Gastrocnemius medialis (tissue), 4 donors: Measurements from ENCODE around the gene DBN1. TPM values are rescaled to one million over a fixed set of nuclear protein-coding genes. Genes with fewer than 3 reads are reported as not detected.

Experiments
- ATAC-seq, 2 donors: fragments of 150-250 bp; one replicate each; pipeline ENCODE4 v1.9.1; 2016
- DNase-seq, 2 donors: peaks; one replicate each; pipeline ENCODE4 v3.0.0-alpha.2; 2019
- H3K27ac ChIP-seq, 4 donors: fragments of 200-600 bp; sonication (generic); 1 replicate in 1 of 4; 2 replicates in 3 of 4; pipeline ENCODE4 v1.5.1; 2016 to 2018; ENCODE audit warnings: mild to moderate bottlenecking in 2 of 4, moderate library complexity in 1 of 4
- H3K27me3 ChIP-seq, 3 donors: fragments of 200-600 bp; sonication (generic) in 2 of 3; 1 replicate in 1 of 3; 2 replicates in 2 of 3; pipeline versions ENCODE4 v1.5.1 to v1.6.0; 2016 to 2019; ENCODE audit warnings: mild to moderate bottlenecking in 1 of 3, moderate library complexity in 1 of 3
- H3K36me3 ChIP-seq, 2 donors: fragments of 200-600 bp; sonication (generic) in 1 of 2; one replicate each; pipeline ENCODE4 v1.5.1; 2017 to 2018
- H3K4me1 ChIP-seq, 2 donors: fragments of 200-600 bp; sonication (generic) in 1 of 2; one replicate each; pipeline ENCODE4 v1.5.1; 2016 to 2017; ENCODE audit warnings: mild to moderate bottlenecking in 2 of 2
- H3K4me3 ChIP-seq, 4 donors: fragments of 200-600 bp; sonication (generic) in 3 of 4; 1 replicate in 1 of 4; 2 replicates in 3 of 4; pipeline ENCODE4 v1.5.1; 2016 to 2019; ENCODE audit warnings: mild to moderate bottlenecking in 2 of 4
- H3K9me3 ChIP-seq, 3 donors: fragments of 200-600 bp; sonication (generic) in 2 of 3; 1 replicate in 1 of 3; 2 replicates in 2 of 3; pipeline ENCODE4 v1.5.1; 2016 to 2019
- POLR2A ChIP-seq, 2 donors: fragments of 450-650 bp; IDR thresholded peaks; one replicate each; pipeline ENCODE4 v1.6.1; 2017; ENCODE audit warnings: antibody characterized with exemption in 2 of 2, mild to moderate bottlenecking in 2 of 2, moderate library complexity in 2 of 2
- in situ Hi-C, 4 donors: fragments of 200-750 bp; cut with MboI; loops; one replicate each; pipeline versions ENCODE4 v1.15.0 to v1.8.0; 2017; ENCODE audit warnings: low sequenced_read_pairs in 4 of 4
- intact Hi-C: fragments of 100-400 bp; cut with DNase I; formaldehyde crosslinking; loops from one replicate; pipeline ENCODE4 v1.15.1; 2023; ENCODE audit warnings: low total_unique reads
- total RNA-seq, 4 donors: library from RNA; depleted of rRNA; stranded (reverse); fragments of >200 nt; gene quantifications; one replicate each; pipeline versions ENCODE4 v1.1.0 to v1.2.3, GENCODE V29; 2016
- TF ChIP-seq, protein P1 (sequence below), 5 experiments: fragments of 450-650 bp in 3 of 5; fragments of 200-600 bp in 2 of 5; sonication (generic) in 2 of 5; IDR thresholded peaks in 4 of 5; conservative IDR thresholded peaks in 1 of 5; 1 replicate in 4 of 5; 2 replicates in 1 of 5; pipeline ENCODE4 v1.5.1; 2016 to 2019; ENCODE audit warnings: antibody characterized with exemption in 5 of 5, mild to moderate bottlenecking in 3 of 5, moderate library complexity in 3 of 5

The DBN1 gene
- total RNA-seq, 4 donors from 2014 or later: 16.3 to 27.5 (median 23.2) TPM

DNA sequence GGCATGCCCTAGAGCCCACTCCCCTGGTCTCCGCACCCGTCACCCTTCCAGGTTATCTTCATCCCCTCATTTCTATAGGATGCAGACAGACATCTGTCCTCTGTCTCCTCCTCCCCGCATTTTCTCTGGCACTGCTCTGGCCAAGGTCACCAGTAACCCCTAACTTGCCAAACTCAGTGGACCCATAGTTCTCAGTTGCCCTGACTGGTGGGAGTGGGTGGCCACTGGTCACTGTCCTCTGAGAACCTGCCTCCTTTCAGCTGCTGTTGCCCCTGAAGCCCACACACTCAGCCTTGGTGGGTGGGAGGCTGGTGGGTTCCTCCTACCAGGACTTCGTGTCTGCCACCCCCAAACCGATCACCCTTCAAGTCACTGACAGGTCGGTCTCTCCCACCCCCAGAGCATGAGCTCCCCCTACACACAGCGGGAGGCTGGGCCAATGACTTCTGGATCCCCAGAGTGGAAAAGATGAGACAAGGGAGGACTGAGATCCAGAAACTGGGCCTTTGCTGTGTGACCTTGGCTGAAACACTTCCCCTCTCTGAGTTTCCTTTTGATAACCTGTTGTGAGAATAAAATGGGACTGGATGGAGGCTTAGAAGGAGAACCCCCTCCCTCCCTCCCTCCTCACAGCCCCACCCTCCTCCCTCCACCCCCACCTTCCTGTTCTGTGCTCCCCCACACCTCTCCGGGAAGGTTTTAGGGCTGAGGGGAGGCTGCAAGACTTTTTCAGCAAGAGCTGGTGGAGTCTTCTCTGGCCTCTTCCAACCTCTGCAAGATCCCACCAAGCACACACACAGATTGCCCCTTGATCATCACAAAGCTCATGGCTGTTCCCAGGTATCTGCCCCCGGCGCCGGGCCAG, 2.4 kb upstream of the DBN1 start:
- Histone ChIP-seq H3K36me3 (no peaks in the 10 kb centered on the region), H3K9me3 (no peaks in the 10 kb centered on the region), H3K27ac (no peak overlapping the region), H3K27me3 (peaks cover 0 to 4% (median 0%) of the 10 kb centered on the region in 3 donors), H3K4me3 (no peak overlapping the region), H3K4me1 (peaks cover 42% of the 10 kb centered on the region in 2 donors)
- in situ Hi-C loops (no loop called here), intact Hi-C loops (no loop called here)
- DNase-seq: no peak
- TF ChIP-seq, protein P1, sequence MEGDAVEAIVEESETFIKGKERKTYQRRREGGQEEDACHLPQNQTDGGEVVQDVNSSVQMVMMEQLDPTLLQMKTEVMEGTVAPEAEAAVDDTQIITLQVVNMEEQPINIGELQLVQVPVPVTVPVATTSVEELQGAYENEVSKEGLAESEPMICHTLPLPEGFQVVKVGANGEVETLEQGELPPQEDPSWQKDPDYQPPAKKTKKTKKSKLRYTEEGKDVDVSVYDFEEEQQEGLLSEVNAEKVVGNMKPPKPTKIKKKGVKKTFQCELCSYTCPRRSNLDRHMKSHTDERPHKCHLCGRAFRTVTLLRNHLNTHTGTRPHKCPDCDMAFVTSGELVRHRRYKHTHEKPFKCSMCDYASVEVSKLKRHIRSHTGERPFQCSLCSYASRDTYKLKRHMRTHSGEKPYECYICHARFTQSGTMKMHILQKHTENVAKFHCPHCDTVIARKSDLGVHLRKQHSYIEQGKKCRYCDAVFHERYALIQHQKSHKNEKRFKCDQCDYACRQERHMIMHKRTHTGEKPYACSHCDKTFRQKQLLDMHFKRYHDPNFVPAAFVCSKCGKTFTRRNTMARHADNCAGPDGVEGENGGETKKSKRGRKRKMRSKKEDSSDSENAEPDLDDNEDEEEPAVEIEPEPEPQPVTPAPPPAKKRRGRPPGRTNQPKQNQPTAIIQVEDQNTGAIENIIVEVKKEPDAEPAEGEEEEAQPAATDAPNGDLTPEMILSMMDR (IDR thresholded peaks at IDR 0.05 in 4 of 5, conservative IDR thresholded peaks at IDR 0.05 in 1 of 5): no peak
- no peak for TF ChIP-seq POLR2A (IDR thresholded peaks at IDR 0.05)
- ATAC-seq: no peak

DNA sequence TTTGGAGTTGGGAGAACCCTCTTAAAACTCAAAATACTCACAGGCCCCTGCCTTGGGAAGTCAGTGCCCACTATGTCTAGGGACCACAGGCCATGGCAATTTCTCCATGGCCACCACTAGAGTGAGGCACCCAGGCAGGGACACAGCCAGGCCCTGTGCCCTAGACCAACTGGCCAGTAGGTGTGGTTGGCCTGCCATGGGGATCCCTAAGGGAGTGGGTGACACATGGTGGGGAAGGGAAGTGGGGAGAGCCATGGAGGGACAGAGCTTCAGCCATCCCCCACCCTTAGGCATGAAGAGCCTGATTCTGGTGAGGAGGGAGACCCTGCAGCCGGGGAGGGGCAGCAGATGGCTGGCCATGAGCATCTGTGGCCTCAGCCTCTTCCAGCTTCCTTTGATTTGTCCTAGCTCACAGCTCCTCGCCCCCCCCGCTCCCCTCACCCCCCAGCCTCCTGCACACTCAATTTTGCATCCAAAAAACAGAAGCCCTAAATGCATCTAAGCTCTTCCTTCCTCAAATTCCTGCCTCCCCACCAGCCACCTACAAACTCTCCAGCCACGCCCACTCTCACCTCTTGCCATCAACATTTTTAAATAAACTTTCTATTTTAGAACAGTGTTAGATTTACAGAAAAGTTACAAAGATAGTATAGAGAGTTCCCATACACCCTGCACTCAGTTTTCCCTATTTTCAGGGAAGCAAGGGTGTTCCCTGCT, 1.6 kb upstream of the DBN1 start:
- no peaks in the 10 kb centered on the region for H3K9me3 ChIP-seq
- intact Hi-C loops (no loop called here), in situ Hi-C loops (no loop called here)
- no peak for DNase-seq
- peaks cover 0 to 4% (median 0%) of the 10 kb centered on the region in 3 donors for H3K27me3 ChIP-seq
- TF ChIP-seq, protein P1 (IDR thresholded peaks at IDR 0.05 in 4 of 5, conservative IDR thresholded peaks at IDR 0.05 in 1 of 5): no peak
- TF ChIP-seq POLR2A (IDR thresholded peaks at IDR 0.05): no peak
- H3K4me1 ChIP-seq: peaks cover 35 to 36% of the 10 kb centered on the region in 2 donors
- no peak overlapping the region for H3K4me3 ChIP-seq
- peak overlapping the region in 3 of 4 donors; percentile 62 to 71 (median 69) for H3K27ac ChIP-seq
- no peaks in the 10 kb centered on the region for H3K36me3 ChIP-seq
- no peak for ATAC-seq

DNA sequence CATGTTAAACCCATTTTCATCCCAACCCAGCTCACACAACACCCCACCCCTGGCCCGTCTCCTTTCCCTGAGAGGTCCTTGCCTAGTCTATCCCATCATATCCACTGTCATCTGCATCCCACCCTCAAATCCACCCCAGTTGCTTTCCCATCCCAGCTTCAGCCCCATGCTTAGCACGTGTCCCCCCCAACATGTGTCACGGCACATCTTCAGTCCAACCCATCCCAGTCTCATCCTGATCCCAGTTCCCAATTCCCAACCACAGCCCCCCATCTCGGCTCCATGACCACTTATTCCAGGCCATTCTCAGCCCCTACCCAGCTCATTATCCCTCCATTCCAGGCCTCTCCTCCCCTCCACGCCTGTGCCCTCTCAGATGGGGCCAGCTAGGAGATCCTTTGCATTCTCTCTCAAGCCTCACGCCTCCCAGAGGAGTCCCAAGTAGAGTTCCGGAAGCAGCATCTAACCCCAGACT, 605 bp upstream of the DBN1 start:
- H3K36me3 ChIP-seq: no peaks in the 10 kb centered on the region
- peak overlapping the region; percentile 62 to 79 (median 70) for H3K27ac ChIP-seq
- ATAC-seq: no peak
- H3K4me3 ChIP-seq: peak overlapping the region in 2 of 4 donors; percentile 62 to 69
- H3K9me3 ChIP-seq: no peaks in the 10 kb centered on the region
- H3K4me1 ChIP-seq: peaks cover 25 to 27% of the 10 kb centered on the region in 2 donors
- no peak for DNase-seq
- in situ Hi-C loops: no loop called here
- intact Hi-C loops: no loop called here
- TF ChIP-seq, protein P1 (IDR thresholded peaks at IDR 0.05 in 4 of 5, conservative IDR thresholded peaks at IDR 0.05 in 1 of 5): no peak
- no peak for TF ChIP-seq POLR2A (IDR thresholded peaks at IDR 0.05)
- H3K27me3 ChIP-seq: peaks cover 0 to 4% (median 0%) of the 10 kb centered on the region in 3 donors

DNA sequence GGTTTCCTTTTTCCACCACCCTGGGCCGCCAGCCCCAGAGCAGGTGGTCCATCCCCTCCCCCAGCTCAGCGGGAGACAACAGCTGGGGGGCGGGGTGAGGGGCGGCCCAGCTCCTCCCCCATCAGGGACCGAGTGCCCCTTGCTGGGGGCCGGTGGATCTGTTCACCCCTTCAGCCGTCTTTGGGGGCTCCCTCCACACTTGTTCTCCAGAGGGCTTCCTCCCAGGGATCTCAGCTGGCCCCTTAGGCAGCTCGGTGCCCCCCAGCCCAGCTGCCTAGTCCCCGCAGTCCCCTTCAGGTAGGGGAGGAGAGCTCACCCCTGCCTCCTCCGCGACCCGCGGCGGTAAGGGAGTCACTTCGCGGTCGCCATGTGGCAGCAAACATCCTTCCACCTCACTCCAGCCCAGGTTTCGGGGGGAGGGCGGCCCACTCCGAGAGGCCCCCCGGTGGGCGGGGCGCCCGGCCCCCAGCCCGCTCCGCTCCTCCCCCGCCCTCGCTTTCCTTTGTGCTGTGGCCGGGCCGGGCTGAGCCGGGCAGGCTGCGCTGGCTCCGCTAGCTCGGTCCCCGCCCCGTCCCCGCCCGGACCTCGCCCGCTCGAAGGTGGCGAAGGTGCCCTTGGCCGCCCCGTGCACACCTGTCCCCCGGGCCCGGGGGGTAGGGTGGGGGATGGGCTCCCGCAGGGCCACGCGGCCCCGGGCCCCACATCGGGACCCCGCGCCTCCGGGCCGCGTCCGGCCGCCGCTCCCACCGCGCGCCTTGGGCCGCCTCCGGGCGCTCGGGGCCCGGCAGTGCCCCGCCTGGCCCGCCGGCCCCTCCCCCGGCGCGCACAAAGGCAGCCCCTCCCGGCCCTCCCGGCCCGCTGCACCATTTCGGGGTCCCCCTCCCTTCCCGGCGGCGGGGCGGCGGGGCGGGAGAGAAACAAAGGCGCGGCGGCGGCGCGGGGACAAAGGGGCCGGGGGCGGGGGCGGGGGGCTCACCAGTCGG, 683 bp downstream of the DBN1 start:
- peak overlapping the region; percentile 69 to 79 (median 72) for H3K27ac ChIP-seq
- no peak for DNase-seq
- H3K36me3 ChIP-seq: no peaks in the 10 kb centered on the region
- no peak for ATAC-seq
- peaks cover 0 to 4% (median 0%) of the 10 kb centered on the region in 3 donors for H3K27me3 ChIP-seq
- in situ Hi-C loops (no loop called here), intact Hi-C loops (no loop called here)
- no peaks in the 10 kb centered on the region for H3K9me3 ChIP-seq
- peak overlapping the region; percentile 62 to 74 (median 69) for H3K4me3 ChIP-seq
- TF ChIP-seq, protein P1 (IDR thresholded peaks at IDR 0.05 in 4 of 5, conservative IDR thresholded peaks at IDR 0.05 in 1 of 5): no peak
- TF ChIP-seq POLR2A (IDR thresholded peaks at IDR 0.05): no peak
- peaks cover 14 to 16% of the 10 kb centered on the region in 2 donors for H3K4me1 ChIP-seq
